CD1c-positive myeloid dendritic cell (primary cell): Measurements from ENCODE around the gene MOCS1.
A peak's percentile ranks its signal among the peaks of the same experiment; 100 is the strongest.

ENCODE experiments used
- DNase-seq: peaks from one replicate; pipeline ENCODE4 v3.0.0-alpha.2; 2016; ENCODE audit errors: extremely low spot score

The MOCS1 gene

GRCh38 chr6:39902786-39903465 is 31.3 kb downstream of the MOCS1 start:
- DNase-seq = no peak

GRCh38 chr6:39902136-39902535 is 32.1 kb downstream of the MOCS1 start:
- DNase-seq = no peak

- no peak for DNase-seq
These were observed 32.6 kb downstream of the MOCS1 start for GRCh38 chr6:39901670-39902069.

- no peak for DNase-seq
These were observed 33.1 kb downstream of the MOCS1 start for GRCh38 chr6:39901116-39901655.

GRCh38 chr6:39899554-39900295 is 34.5 kb downstream of the MOCS1 start:
- DNase-seq = no peak

- DNase-seq = no peak
These were observed 35.6 kb downstream of the MOCS1 start for GRCh38 chr6:39898625-39899024.

- DNase-seq = no peak
These were observed 36.6 kb downstream of the MOCS1 start for GRCh38 chr6:39897698-39898097.

- DNase-seq = no peak
These were observed 37.6 kb downstream of the MOCS1 start for GRCh38 chr6:39896701-39897100.

- no peak for DNase-seq
These were observed 41.0 kb downstream of the MOCS1 start for GRCh38 chr6:39893286-39893685.

- DNase-seq = peak; percentile 28
These were observed 41.7 kb downstream of the MOCS1 start for GRCh38 chr6:39892490-39893129.

GRCh38 chr6:39891976-39892375 is 42.3 kb downstream of the MOCS1 start:
- no peak for DNase-seq

- no peak for DNase-seq
These were observed 42.9 kb downstream of the MOCS1 start for GRCh38 chr6:39891353-39891752.

GRCh38 chr6:39889229-39889628 is 45.0 kb downstream of the MOCS1 start:
- no peak for DNase-seq

- no peak for DNase-seq
These were observed 46.4 kb downstream of the MOCS1 start for GRCh38 chr6:39887692-39888450.

GRCh38 chr6:39886871-39887270 is 47.4 kb downstream of the MOCS1 start:
- DNase-seq = no peak

- DNase-seq = no peak
These were observed 48.6 kb downstream of the MOCS1 start for GRCh38 chr6:39885691-39886090.

- DNase-seq = no peak
These were observed 49.6 kb downstream of the MOCS1 start for GRCh38 chr6:39884696-39885095.

GRCh38 chr6:39882531-39882899 is 51.7 kb downstream of the MOCS1 start:
- no peak for DNase-seq

- no peak for DNase-seq
These were observed 52.3 kb downstream of the MOCS1 start for GRCh38 chr6:39881851-39882530.

GRCh38 chr6:39880594-39880993 is 53.7 kb downstream of the MOCS1 start:
- no peak for DNase-seq

GRCh38 chr6:39879535-39879934 is 54.7 kb downstream of the MOCS1 start:
- no peak for DNase-seq
